Ishikawa (cell line): Measurements from ENCODE around the gene PALLD.

Experiments
- CEBPB ChIP-seq: IDR thresholded peaks from 2 replicates; pipeline ENCODE4 v1.6.1; 2012
- CREB1 ChIP-seq: IDR thresholded peaks from 2 replicates; pipeline ENCODE4 v1.6.1; 2012; ENCODE audit warnings: low read depth
- EGR1 ChIP-seq: IDR thresholded peaks from 2 replicates; pipeline ENCODE4 v1.6.1; 2012
- EP300 ChIP-seq: IDR thresholded peaks from 2 replicates; pipeline ENCODE4 v1.6.1; 2012; ENCODE audit warnings: borderline replicate concordance
- FOXM1 ChIP-seq: IDR thresholded peaks from 2 replicates; pipeline ENCODE4 v1.6.1; 2012; ENCODE audit warnings: low read depth, borderline replicate concordance
- NFIC ChIP-seq: IDR thresholded peaks from 2 replicates; pipeline ENCODE4 v1.6.1; 2012
- RAD21 ChIP-seq: IDR thresholded peaks from 2 replicates; pipeline ENCODE4 v1.6.1; 2012; ENCODE audit warnings: low read depth
- TAF1 ChIP-seq: IDR thresholded peaks from 2 replicates; pipeline ENCODE4 v1.6.1; 2012; ENCODE audit warnings: low read depth, mild to moderate bottlenecking
- TCF12 ChIP-seq: IDR thresholded peaks from 2 replicates; pipeline ENCODE4 v1.6.1; 2012; ENCODE audit warnings: low read depth
- TEAD4 ChIP-seq: IDR thresholded peaks from 2 replicates; pipeline ENCODE4 v1.6.1; 2012
- YY1 ChIP-seq: IDR thresholded peaks from 2 replicates; pipeline ENCODE4 v1.6.1; 2012; ENCODE audit warnings: low read depth
- ZBTB7A ChIP-seq: IDR thresholded peaks from 2 replicates; pipeline ENCODE4 v1.6.1; 2012; ENCODE audit warnings: low read depth
- TF ChIP-seq, protein P1 (sequence below): IDR thresholded peaks from 2 replicates; pipeline ENCODE4 v1.6.1; 2012; ENCODE audit warnings: low read depth, mild to moderate bottlenecking
- TF ChIP-seq, protein P2 (sequence below): IDR thresholded peaks from 2 replicates; pipeline ENCODE4 v1.6.1; 2012
- TF ChIP-seq, protein P3 (sequence below): IDR thresholded peaks from 2 replicates; pipeline ENCODE4 v1.6.1; 2012

The PALLD gene

DNA sequence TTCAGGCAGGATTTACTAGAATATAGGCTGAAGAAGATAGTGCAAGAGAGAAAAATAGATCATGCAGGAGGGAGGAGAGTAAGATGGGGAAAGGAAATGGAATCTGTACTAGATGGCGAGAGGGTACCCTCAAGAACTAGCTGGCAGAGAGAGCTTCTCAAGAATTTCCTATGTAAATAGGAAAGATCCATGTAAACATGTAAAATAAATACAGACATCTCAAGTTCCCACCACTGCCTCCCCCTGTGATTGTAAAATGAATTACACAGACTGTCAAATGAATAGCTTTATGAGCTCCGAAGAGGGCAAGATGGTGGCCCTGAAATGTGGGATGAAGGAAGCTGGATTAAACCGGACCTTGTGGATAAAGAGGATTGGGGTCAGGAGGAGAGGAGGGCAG is 178.0 kb downstream of the PALLD start:
- no peak for TF ChIP-seq EP300
- TF ChIP-seq YY1: no peak
- TF ChIP-seq, protein P1, sequence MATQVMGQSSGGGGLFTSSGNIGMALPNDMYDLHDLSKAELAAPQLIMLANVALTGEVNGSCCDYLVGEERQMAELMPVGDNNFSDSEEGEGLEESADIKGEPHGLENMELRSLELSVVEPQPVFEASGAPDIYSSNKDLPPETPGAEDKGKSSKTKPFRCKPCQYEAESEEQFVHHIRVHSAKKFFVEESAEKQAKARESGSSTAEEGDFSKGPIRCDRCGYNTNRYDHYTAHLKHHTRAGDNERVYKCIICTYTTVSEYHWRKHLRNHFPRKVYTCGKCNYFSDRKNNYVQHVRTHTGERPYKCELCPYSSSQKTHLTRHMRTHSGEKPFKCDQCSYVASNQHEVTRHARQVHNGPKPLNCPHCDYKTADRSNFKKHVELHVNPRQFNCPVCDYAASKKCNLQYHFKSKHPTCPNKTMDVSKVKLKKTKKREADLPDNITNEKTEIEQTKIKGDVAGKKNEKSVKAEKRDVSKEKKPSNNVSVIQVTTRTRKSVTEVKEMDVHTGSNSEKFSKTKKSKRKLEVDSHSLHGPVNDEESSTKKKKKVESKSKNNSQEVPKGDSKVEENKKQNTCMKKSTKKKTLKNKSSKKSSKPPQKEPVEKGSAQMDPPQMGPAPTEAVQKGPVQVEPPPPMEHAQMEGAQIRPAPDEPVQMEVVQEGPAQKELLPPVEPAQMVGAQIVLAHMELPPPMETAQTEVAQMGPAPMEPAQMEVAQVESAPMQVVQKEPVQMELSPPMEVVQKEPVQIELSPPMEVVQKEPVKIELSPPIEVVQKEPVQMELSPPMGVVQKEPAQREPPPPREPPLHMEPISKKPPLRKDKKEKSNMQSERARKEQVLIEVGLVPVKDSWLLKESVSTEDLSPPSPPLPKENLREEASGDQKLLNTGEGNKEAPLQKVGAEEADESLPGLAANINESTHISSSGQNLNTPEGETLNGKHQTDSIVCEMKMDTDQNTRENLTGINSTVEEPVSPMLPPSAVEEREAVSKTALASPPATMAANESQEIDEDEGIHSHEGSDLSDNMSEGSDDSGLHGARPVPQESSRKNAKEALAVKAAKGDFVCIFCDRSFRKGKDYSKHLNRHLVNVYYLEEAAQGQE: no peak
- TF ChIP-seq, protein P2, sequence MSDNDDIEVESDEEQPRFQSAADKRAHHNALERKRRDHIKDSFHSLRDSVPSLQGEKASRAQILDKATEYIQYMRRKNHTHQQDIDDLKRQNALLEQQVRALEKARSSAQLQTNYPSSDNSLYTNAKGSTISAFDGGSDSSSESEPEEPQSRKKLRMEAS: no peak
- TF ChIP-seq ZBTB7A: no peak
- TF ChIP-seq TEAD4: no peak
- TF ChIP-seq FOXM1: no peak
- no peak for TF ChIP-seq CEBPB
- no peak for TF ChIP-seq EGR1
- TF ChIP-seq, protein P3, sequence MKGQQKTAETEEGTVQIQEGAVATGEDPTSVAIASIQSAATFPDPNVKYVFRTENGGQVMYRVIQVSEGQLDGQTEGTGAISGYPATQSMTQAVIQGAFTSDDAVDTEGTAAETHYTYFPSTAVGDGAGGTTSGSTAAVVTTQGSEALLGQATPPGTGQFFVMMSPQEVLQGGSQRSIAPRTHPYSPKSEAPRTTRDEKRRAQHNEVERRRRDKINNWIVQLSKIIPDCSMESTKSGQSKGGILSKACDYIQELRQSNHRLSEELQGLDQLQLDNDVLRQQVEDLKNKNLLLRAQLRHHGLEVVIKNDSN: no peak
- TF ChIP-seq CREB1: no peak
- no peak for TF ChIP-seq NFIC

DNA sequence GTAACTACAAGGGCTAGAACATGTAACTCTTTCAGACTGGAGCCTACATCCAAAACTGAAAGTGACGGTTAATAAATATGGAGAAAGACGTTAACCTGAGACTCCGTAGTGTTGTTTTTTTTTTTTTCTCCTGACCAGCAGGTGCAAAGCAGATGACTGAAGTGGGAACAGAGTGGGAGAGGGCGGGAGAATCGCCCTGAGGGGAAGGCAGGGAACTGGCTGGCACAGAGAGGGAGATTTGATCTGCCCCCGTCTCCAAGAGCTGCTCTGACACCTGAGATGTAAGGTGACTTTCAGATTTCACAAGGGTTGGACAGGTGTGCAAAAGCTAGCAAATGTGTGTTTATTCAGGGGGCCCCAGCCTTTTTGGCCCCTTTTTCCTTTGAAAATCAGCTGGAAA is 180.2 kb downstream of the PALLD start:
- no peak for TF ChIP-seq TAF1
- TF ChIP-seq, protein P1: no peak
- TF ChIP-seq RAD21: no peak
- no peak for TF ChIP-seq FOXM1
- no peak for TF ChIP-seq TCF12
- no peak for TF ChIP-seq EGR1
- TF ChIP-seq, protein P2: no peak

DNA sequence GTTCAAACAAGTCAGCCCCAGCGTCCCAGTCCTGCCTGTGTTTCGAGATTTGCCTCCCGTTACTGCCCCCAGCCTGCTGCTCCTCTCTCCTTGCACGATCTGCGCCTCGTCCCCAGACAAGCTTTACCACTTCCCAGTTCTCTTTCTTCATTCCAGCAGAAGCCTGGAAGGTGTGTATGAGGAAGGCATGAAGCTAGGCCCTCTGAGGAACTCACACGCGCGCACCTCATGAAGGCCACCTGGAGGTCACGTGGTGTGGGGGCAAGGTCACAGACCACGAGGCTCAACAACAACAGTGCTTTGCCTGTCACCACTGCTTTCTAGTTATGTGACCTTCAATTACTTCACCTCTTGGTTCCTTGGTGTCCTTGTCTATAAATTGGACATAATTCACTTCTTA is 181.0 kb downstream of the PALLD start:
- TF ChIP-seq TCF12 (no peak), CREB1 (no peak), FOXM1 (no peak), TAF1 (no peak), TEAD4 (no peak), YY1 (no peak), ZBTB7A (no peak), EP300 (no peak), CEBPB (no peak), EGR1 (no peak), NFIC (no peak), RAD21 (no peak)
- TF ChIP-seq, protein P1: no peak
- TF ChIP-seq, protein P3: no peak
- TF ChIP-seq, protein P2: no peak

DNA sequence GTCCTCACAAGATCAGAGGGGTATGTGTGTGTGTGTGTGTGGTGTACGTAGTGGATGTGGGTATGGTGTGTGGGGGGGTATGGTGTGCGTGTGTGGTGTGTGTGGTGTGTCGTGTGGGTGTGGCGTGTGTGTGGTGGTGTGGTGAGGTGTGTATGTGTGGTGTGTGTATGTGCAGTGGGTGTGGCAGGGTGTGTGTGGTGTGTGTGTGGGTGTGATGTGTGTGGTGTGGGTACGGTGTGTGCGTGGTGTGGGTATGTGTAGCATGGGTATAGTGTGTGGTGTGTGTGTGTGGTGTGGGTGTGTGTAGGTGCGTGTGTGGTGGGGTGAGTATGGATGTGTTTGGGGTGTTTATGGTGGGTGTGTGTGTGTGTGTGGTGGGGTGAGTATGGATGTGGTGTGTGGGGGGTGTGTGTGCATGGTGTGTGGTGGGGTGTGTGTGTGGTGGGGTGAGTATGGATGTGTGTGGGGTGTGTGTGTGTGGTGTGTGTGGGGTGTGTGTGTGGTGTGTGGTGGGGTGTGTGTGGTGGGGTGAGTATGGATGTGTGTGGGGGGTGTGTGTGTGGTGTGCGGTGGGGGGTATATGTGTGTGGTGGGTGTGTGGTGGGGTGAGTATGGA is 182.0 kb downstream of the PALLD start:
- TF ChIP-seq TEAD4 (no peak), CREB1 (no peak), EP300 (no peak), NFIC (no peak)
- TF ChIP-seq, protein P1: no peak
- TF ChIP-seq, protein P3: no peak
